Omental fat pad (tissue), 4 donors: ENCODE measurements around the gene ERGIC1. TPM values are rescaled to one million over a fixed set of nuclear protein-coding genes. Genes with fewer than 3 reads are reported as not detected.
A peak's percentile ranks its signal among the peaks of the same experiment; 100 is the strongest.

ENCODE experiments used
- ATAC-seq: fragments of 150-250 bp; one replicate; pipeline ENCODE4 v1.9.1; 2016; ENCODE audit warnings: mild to moderate bottlenecking, moderate library complexity; ENCODE audit not compliant: low FRiP score
- DNase-seq: peaks from one replicate; pipeline ENCODE4 v3.0.0-alpha.2; 2019; ENCODE audit warnings: low spot score
- total RNA-seq, 4 donors: library from RNA; depleted of rRNA; stranded (reverse); fragments of >200 nt; gene quantifications; one replicate each; pipeline ENCODE4 v1.1.0, GENCODE V29; 2016
- TF ChIP-seq, protein P1 (sequence below), 3 donors: fragments of 450-650 bp; IDR thresholded peaks; one replicate each; pipeline ENCODE4 v1.5.1; 2016 to 2017; ENCODE audit warnings: antibody characterized with exemption in 3 of 3, mild to moderate bottlenecking in 3 of 3, moderate library complexity in 2 of 3

The ERGIC1 gene
- total RNA-seq, 4 donors from 2014 or later: 98.8 to 227 (median 129) TPM

DNA sequence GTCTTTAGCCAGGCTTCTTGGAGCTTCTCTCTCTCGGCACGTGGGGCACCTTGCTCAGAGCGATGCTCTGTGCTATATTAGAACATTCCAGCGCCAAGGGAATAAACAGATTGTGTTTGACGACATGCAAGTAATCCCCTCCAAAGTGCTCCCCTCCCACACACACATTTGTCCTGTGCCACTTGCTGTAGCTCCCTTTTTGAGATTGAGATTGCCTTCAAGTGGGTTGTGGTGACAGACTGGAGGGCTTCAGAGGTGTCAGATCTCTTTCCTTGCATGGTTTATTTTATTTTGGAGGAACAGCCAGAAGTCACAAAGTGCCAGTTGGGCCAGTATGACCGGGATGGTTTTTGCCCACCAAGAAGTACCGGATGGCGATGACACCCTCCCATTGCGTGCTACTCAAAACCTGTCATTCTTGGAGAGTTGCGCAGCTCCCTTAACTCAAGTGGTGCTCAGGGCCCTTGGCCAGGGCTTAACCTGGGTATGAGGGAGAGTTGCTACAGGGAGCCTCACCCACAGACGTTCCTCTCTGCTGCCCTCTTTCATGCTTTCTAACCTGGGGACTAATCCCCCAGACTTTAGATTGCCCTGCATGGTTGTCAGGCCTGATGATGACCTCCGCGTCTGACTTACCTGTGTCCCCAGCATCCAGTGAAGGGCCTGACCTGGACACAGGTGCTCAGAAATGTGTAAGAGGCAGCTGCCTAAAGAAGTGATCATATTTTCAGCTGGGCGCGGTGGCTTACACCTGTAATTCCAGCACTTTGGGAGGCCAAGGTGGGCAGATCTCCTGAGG lies 106.4 kb downstream of the ERGIC1 start:
- ATAC-seq: no peak
- TF ChIP-seq, protein P1, sequence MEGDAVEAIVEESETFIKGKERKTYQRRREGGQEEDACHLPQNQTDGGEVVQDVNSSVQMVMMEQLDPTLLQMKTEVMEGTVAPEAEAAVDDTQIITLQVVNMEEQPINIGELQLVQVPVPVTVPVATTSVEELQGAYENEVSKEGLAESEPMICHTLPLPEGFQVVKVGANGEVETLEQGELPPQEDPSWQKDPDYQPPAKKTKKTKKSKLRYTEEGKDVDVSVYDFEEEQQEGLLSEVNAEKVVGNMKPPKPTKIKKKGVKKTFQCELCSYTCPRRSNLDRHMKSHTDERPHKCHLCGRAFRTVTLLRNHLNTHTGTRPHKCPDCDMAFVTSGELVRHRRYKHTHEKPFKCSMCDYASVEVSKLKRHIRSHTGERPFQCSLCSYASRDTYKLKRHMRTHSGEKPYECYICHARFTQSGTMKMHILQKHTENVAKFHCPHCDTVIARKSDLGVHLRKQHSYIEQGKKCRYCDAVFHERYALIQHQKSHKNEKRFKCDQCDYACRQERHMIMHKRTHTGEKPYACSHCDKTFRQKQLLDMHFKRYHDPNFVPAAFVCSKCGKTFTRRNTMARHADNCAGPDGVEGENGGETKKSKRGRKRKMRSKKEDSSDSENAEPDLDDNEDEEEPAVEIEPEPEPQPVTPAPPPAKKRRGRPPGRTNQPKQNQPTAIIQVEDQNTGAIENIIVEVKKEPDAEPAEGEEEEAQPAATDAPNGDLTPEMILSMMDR (IDR thresholded peaks at IDR 0.05): no peak
- no peak for DNase-seq

DNA sequence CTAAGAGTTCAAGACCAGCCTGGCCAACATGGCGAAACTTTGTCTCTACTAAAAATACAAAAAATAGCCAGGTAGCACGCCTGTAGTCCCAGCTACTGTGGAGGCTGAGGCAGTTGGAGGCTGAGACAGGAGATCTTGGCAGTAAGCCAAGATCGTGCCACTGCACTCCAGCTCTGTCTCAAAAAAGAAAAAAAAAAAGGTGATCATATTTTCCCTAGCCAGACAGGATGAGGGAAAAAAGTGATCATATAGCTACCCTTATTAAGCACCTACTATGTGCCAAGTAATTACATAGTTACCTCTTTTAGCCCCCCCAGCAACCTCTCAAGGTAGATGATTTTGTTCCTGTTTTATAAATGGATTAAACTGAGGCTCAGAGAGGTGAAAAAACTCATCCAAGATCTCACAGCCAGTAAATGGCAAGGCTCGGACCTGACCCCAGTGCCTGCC lies 107.0 kb downstream of the ERGIC1 start:
- DNase-seq: no peak
- TF ChIP-seq, protein P1 (IDR thresholded peaks at IDR 0.05): no peak
- no peak for ATAC-seq

DNA sequence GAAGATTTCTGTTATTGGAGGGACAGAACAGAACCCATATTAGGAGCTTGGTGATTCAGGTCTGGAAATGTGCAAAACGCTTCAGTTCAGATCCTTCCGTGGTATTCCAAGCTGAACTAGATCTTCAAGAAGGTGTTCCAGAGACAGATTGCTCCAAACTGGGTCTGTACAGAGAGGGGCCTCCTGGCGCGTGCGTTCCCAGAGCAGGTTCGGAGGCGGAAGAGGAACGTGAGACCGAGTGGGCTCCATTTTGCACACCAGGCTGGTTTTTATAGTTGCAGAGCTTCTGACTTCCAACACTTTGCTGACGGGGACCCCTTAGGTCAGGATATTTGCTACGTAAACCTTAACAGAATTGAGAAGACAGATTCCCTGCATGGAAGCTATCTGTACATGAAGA lies 108.5 kb downstream of the ERGIC1 start:
- DNase-seq (no peak), ATAC-seq (no peak)
- TF ChIP-seq, protein P1 (IDR thresholded peaks at IDR 0.05): no peak

DNA sequence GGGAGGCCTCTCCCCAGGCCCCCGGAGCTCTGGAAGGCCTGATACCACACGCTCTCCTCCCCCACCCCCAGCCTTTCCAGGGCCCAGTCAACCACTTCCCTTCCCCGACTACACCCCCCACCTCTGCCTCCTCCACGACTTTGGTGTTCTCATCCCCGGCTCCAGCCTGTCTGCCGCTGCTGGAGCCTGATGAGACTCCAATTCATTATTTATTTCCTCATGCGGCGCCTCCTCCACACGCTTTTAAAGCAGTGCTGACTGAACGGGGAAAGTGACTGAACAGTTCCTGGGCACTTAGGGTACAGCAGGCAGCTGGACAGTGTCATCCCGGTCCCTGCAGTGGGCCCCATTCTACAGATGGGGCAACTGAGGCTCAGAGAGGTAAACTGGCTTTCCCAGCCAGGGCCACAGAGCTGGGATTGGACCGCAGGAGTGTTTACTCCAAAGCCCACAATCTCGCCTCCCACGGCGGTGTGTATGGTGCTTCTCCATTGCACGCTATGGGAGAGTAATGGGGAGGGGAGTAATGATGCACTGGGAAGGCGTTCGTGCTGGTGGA lies 109.3 kb downstream of the ERGIC1 start:
- TF ChIP-seq, protein P1 (IDR thresholded peaks at IDR 0.05): no peak
- DNase-seq: no peak
- ATAC-seq: peak; percentile 69

DNA sequence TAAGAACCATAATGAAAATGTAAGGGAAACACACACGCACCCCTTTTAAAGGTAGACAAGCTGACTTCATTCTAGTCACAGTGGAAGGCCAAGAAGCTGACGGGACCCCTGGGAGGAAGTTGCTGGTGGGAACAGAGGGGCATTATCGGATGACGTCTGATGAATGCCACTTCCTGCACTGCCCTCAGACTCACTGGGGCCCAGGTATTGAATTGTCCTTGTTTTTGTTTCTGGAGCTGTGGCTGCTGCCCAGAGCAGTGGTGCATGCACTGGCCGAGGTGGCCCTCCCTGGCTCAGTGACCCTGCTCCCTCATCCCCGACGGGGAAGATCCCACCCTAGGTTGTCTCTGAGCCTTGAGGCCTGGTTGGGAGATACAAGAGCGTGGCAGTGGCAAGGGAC lies 109.9 kb downstream of the ERGIC1 start:
- ATAC-seq (no peak), DNase-seq (no peak)
- TF ChIP-seq, protein P1 (IDR thresholded peaks at IDR 0.05): no peak

DNA sequence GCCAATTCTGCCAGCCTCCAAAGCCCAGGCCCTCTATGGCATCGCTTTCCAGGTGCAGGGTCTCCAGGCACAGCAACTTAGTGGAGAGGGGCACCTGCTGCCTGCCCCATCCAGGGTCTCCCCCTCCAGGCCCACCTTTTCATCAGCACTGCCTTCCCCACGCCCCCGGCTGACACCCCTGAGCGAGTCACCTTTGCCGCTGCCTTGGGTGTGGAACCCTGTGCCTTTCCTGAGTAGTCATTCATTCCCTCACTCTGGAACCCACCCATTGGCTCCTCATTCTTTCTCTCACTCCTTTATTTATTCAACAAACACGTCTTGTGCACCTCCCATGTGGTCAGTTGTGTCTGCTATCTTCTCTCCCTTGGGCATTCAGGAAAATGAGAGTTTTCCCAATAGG lies 110.7 kb downstream of the ERGIC1 start:
- DNase-seq (no peak), ATAC-seq (no peak)
- TF ChIP-seq, protein P1 (IDR thresholded peaks at IDR 0.05): no peak

DNA sequence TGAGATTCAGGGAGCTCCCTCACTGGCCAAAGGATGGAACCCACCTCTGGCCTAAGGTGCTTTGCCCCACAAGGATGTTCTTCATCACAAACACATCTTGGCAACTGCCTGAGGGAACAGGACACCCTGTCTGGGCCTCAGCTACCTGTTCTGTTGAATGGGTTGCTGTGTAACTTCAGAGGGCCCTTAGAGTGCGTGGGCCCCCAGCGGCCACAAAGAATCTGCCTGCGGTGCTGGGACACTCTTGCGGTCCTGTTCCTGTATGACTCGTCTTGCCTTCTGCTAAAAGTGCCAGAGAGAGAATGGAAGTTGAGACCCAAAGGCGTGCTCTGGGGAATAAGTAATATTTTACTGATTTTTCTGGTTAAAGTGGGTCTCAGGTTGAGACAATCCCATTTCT lies 111.1 kb downstream of the ERGIC1 start:
- DNase-seq (no peak), ATAC-seq (no peak)
- TF ChIP-seq, protein P1 (IDR thresholded peaks at IDR 0.05): no peak
